ENCODE measurements around the gene LSMEM2. TPM values are rescaled to one million over a fixed set of nuclear protein-coding genes. Genes with fewer than 3 reads are reported as not detected.
A peak's percentile ranks its signal among the peaks of the same experiment; 100 is the strongest.

The LSMEM2 gene
- total RNA-seq, 3 donors from 2014 or later (not counting 1 experiment from before 2014, with no cell fraction given): not detected

GRCh38 chr3:50299929-50300680 is 21.2 kb downstream of the LSMEM2 start:
- DNase-seq (peak in 1 of 2 donors; percentile 39), ATAC-seq (no peak)
- Histone ChIP-seq H3K27ac (ENCODE audit: low read length) (peak overlapping the region; percentile 96), H3K9me3 (ENCODE audit: control insufficient read depth, insufficient read depth, low read length) (no peaks in the 10 kb centered on the region), H3K36me3 (ENCODE audit: control insufficient read depth, insufficient read depth, low read length) (peaks cover 2% of the 10 kb centered on the region), H3K27me3 (ENCODE audit: control insufficient read depth, insufficient read depth, low read length) (no peaks in the 10 kb centered on the region), H3K4me3 (ENCODE audit: low read length) (peak overlapping the region; percentile 36), H3K4me1 (ENCODE audit: control insufficient read depth, insufficient read depth, low read length) (peaks cover 27% of the 10 kb centered on the region)
- peak overlapping the region; percentile 95 to 97 for H3K27ac Mint-ChIP-seq
- 57% methylated on average over 12 of the region's 12 CpGs for WGBS (ENCODE audit: insufficient coverage)
- no peaks in the 10 kb centered on the region for H3K36me3 Mint-ChIP-seq
- peak overlapping the region; percentile 97 for H3K4me3 Mint-ChIP-seq
- peaks cover 18 to 33% of the 10 kb centered on the region in 2 donors for H3K4me1 Mint-ChIP-seq
- intact Hi-C loops (cut with micrococcal nuclease): loop anchor here (1.0 to 5.0 kb wide), 3 partner anchors 37 to 62 kb away; partner anchors contain the start of gene TMEM115
- H3K27me3 Mint-ChIP-seq (ENCODE audit: low read depth in 2 of 2): no peaks in the 10 kb centered on the region
- no peaks in the 10 kb centered on the region for H3K9me3 Mint-ChIP-seq
- no peak for TF ChIP-seq CTCF (IDR thresholded peaks at IDR 0.05)

DNA sequence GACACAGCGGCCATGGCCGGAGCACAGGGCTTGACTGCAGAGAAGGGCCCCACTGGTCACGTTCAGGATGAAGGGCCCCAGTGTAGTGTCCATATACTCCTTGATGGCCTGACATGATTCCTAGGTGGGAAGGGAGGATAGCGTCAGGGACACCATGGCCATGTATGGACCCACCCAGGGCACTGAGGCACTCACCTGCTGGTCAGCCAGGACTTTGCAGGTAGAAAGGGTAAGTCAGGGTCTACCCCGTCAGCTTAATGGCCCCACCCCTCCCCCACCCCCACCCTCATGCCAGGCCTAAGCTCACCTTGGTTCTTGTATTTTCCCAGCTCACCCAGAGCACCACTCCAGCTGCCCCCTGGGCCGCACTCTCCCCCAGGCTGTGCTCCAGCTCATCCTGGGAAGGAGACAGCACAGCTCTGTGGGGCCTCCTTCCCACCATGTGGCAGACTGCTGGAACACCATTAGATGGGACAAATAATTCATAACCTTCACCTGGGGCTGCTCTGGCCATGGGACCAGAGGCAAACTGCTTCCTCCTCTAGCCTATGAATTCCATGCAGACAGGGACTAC is 21.9 kb downstream of the LSMEM2 start:
- peak overlapping the region; percentile 95 to 97 for H3K27ac Mint-ChIP-seq
- Histone ChIP-seq H3K4me3 (ENCODE audit: low read length) (no peak overlapping the region), H3K4me1 (ENCODE audit: control insufficient read depth, insufficient read depth, low read length) (peaks cover 27% of the 10 kb centered on the region), H3K36me3 (ENCODE audit: control insufficient read depth, insufficient read depth, low read length) (peaks cover 2% of the 10 kb centered on the region), H3K27ac (ENCODE audit: low read length) (no peak overlapping the region), H3K9me3 (ENCODE audit: control insufficient read depth, insufficient read depth, low read length) (no peaks in the 10 kb centered on the region), H3K27me3 (ENCODE audit: control insufficient read depth, insufficient read depth, low read length) (no peaks in the 10 kb centered on the region)
- no peaks in the 10 kb centered on the region for H3K27me3 Mint-ChIP-seq (ENCODE audit: low read depth in 2 of 2)
- H3K36me3 Mint-ChIP-seq: no peaks in the 10 kb centered on the region
- no peak for TF ChIP-seq CTCF (IDR thresholded peaks at IDR 0.05)
- peak overlapping the region; percentile 97 for H3K4me3 Mint-ChIP-seq
- DNase-seq: no peak
- WGBS (ENCODE audit: insufficient coverage): 93% methylated on average over 6 of the region's 6 CpGs
- ATAC-seq: no peak
- H3K4me1 Mint-ChIP-seq: peaks cover 18 to 33% of the 10 kb centered on the region in 2 donors
- no peaks in the 10 kb centered on the region for H3K9me3 Mint-ChIP-seq
- intact Hi-C loops (cut with micrococcal nuclease): no loop called here

DNA sequence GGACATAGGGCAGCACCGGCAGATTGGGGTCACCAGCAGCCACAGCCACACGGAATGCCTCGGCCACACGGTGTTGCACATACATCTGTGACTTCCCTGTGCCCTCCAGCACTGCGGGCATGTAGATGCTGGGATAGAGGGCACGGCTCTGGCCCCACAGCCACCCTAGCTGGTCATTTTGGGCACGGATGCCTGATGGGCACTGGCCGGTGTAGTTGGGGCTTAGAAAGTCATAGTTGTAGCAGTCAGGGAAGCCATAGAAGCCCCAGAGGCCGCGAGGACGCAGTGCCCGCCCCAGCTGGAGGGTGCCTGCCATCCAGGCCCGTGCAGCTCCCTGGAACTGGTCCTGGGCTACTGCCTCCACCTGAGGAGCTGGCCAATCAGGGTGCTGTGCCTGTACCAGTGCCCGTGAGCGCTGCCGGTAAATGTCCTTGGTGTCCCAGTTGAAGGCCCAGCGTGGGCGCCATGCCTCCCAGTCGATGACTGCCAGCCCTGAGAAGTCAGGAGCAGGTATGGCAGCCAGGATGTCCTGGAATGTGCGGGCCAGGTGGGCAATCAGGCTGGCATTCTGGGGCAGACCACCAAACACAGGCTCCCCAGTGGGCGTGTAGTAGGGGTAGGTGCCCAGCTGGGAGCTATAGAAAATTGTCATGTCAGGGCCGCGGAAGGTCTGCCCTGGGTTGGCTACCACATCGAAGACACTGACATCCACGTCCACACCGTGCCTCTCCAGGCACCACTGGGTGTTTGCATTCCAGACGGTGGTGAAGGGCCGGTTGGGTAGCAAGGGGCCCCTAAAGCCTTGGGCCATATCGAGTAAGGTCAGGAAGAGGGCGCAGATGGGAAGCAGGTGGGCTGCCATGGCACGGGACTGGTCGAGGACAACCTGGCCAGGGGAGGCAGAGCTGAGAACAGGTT is 23.5 kb downstream of the LSMEM2 start:
- DNase-seq (no peak), ATAC-seq (no peak)
- Histone ChIP-seq H3K4me3 (ENCODE audit: low read length) (no peak overlapping the region), H3K27ac (ENCODE audit: low read length) (no peak overlapping the region), H3K36me3 (ENCODE audit: control insufficient read depth, insufficient read depth, low read length) (no peaks in the 10 kb centered on the region), H3K4me1 (ENCODE audit: control insufficient read depth, insufficient read depth, low read length) (peaks cover 27% of the 10 kb centered on the region), H3K27me3 (ENCODE audit: control insufficient read depth, insufficient read depth, low read length) (no peaks in the 10 kb centered on the region), H3K9me3 (ENCODE audit: control insufficient read depth, insufficient read depth, low read length) (no peaks in the 10 kb centered on the region)
- TF ChIP-seq CTCF (IDR thresholded peaks at IDR 0.05): no peak
- intact Hi-C loops (cut with micrococcal nuclease): no loop called here
- Mint-ChIP-seq H3K27ac (no peak overlapping the region), H3K36me3 (no peaks in the 10 kb centered on the region), H3K4me3 (no peak overlapping the region), H3K9me3 (no peaks in the 10 kb centered on the region), H3K27me3 (ENCODE audit: low read depth in 2 of 2) (no peaks in the 10 kb centered on the region), H3K4me1 (peaks cover 18 to 33% of the 10 kb centered on the region in 2 donors)
- WGBS (ENCODE audit: insufficient coverage): 95% methylated on average over 32 of the region's 32 CpGs

All from natural killer cell (primary cell).